Measurements from ENCODE around the gene CPED1.
"Not testable (repeated sequence)": the region's sequence is repeated elsewhere in the genome, so short reads cannot be mapped to it uniquely, and the experiment has no call there.

CPED1 gene

GRCh38 chr7:121020249-121020988 lies 31.9 kb downstream of the CPED1 start:
- no peak for DNase-seq (ENCODE audit: low spot score)

GRCh38 chr7:121020989-121021969 lies 32.8 kb downstream of the CPED1 start:
- no peak for DNase-seq (ENCODE audit: low spot score)

GRCh38 chr7:121023194-121023593 lies 34.7 kb downstream of the CPED1 start:
- no peak for DNase-seq (ENCODE audit: low spot score)

- DNase-seq (ENCODE audit: low spot score), result peak; percentile 21
Measured at GRCh38 chr7:121023683-121024511, 35.4 kb downstream of the CPED1 start.

- DNase-seq (ENCODE audit: low spot score), result no peak
Measured at GRCh38 chr7:121024611-121025010, 36.1 kb downstream of the CPED1 start.

- no peak for DNase-seq (ENCODE audit: low spot score)
Measured at GRCh38 chr7:121026159-121026558, 37.6 kb downstream of the CPED1 start.

- DNase-seq (ENCODE audit: low spot score), result no peak
Measured at GRCh38 chr7:121026577-121027111, 38.1 kb downstream of the CPED1 start.

- no peak for DNase-seq (ENCODE audit: low spot score)
Measured at GRCh38 chr7:121027761-121028669, 39.5 kb downstream of the CPED1 start.

GRCh38 chr7:121029302-121029701 lies 40.8 kb downstream of the CPED1 start:
- DNase-seq (ENCODE audit: low spot score), result no peak

GRCh38 chr7:121030308-121030707 lies 41.8 kb downstream of the CPED1 start:
- DNase-seq (ENCODE audit: low spot score), result no peak

- no peak for DNase-seq (ENCODE audit: low spot score)
Measured at GRCh38 chr7:121032645-121033460, 44.3 kb downstream of the CPED1 start.

- DNase-seq (ENCODE audit: low spot score), result no peak
Measured at GRCh38 chr7:121034929-121035328, 46.4 kb downstream of the CPED1 start.

- not testable (repeated sequence) for DNase-seq (ENCODE audit: low spot score)
Measured at GRCh38 chr7:121036776-121037175, 48.3 kb downstream of the CPED1 start.

- DNase-seq (ENCODE audit: low spot score), result not testable (repeated sequence)
Measured at GRCh38 chr7:121037329-121037728, 48.8 kb downstream of the CPED1 start.

GRCh38 chr7:121037957-121038716 lies 49.6 kb downstream of the CPED1 start:
- no peak for DNase-seq (ENCODE audit: low spot score)

GRCh38 chr7:121038717-121039509 lies 50.4 kb downstream of the CPED1 start:
- no peak for DNase-seq (ENCODE audit: low spot score)

- no peak for DNase-seq (ENCODE audit: low spot score)
Measured at GRCh38 chr7:121039510-121039822, 51.0 kb downstream of the CPED1 start.

- no peak for DNase-seq (ENCODE audit: low spot score)
Measured at GRCh38 chr7:121039994-121040393, 51.5 kb downstream of the CPED1 start.
